ENCODE data around the gene SLC8A3. TPM values are rescaled to one million over a fixed set of nuclear protein-coding genes. Genes with fewer than 3 reads are reported as not detected.

SLC8A3 gene
- total RNA-seq, 1 donor: not detected

GRCh38 chr14:70100071-70100470 lies 88.7 kb downstream of the SLC8A3 start:
- TF ChIP-seq CTCF (IDR thresholded peaks at IDR 0.05; ENCODE audit: insufficient read depth, low read depth, low read length): no peak
- DNase-seq (ENCODE audit: low read depth): no peak
- H3K4me3 ChIP-seq (ENCODE audit: low read depth, low read length): no peak overlapping the region

DNA sequence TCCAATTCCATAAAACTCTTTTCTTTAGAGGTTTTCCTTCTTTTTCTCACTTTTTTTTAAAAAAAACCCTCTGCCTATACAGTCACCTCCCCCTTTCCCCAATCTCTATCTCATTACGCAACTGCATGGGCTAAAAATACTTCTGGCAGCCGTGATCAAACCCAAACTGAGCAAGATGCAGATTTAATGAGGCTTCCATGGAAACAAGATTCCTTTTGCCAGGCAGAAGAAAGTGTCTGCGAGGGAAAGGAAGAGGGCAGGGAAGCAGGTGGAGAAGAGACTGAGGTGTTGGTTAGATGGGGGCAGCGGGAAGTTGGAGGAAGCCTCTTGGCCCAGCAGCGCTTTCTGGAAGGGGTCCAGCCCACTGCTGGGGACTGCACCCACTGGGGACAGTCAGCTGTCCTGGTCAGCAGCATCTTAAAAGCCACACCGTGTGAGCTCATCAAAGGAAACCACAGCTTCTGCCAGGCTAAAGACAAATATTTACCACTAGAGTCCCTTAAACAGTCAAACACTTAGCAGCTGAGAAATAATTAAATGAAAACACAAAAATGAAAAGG lies 90.4 kb downstream of the SLC8A3 start:
- DNase-seq (ENCODE audit: low read depth): peak; percentile 3

DNA sequence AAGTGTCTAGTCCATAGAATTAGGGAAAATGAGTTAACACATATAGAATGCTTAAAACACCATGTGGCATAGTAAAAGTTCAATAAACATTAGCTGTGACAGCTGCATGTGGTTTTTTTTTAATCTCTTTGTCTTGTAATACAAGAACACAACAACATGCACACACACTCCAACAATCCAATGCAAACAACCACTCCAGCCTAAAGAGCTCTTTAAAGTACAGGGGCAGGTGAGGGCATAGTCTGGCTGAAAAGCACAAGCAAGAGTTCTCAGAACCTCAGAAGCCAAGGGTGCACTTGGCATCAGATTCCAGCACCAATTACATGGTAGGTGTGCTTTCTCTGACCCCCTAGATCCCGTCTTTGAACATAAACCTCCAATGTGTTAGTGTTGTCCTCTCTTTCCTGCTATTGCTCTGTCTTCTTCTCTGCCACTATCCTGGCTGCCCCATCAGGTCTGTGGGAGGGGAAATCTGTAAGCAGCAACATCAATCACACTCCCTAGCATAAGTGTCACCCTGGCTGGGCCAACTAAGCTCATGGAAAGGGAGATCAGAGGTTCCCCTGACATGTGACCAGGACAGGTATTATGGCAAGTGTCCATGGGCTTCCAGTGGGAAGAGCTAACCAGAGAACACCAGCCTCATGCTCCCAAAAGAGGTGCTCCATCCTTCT lies 91.0 kb downstream of the SLC8A3 start:
- no peak for DNase-seq (ENCODE audit: low read depth)
- H3K4me3 ChIP-seq (ENCODE audit: low read depth, low read length): no peak overlapping the region
- TF ChIP-seq CTCF (IDR thresholded peaks at IDR 0.05; ENCODE audit: insufficient read depth, low read depth, low read length): no peak

More for the DNA sequence above, 90.4 kb downstream of the SLC8A3 start:
- no peak for TF ChIP-seq CTCF (IDR thresholded peaks at IDR 0.05; ENCODE audit: insufficient read depth, low read depth, low read length)
- H3K4me3 ChIP-seq (ENCODE audit: low read depth, low read length): no peak overlapping the region

GRCh38 chr14:70096866-70097265 lies 91.9 kb downstream of the SLC8A3 start:
- DNase-seq (ENCODE audit: low read depth): peak; percentile 2
- H3K4me3 ChIP-seq (ENCODE audit: low read depth, low read length): no peak overlapping the region
- TF ChIP-seq CTCF (IDR thresholded peaks at IDR 0.05; ENCODE audit: insufficient read depth, low read depth, low read length): peak; percentile 36

- no peak for TF ChIP-seq CTCF (IDR thresholded peaks at IDR 0.05; ENCODE audit: insufficient read depth, low read depth, low read length)
- DNase-seq (ENCODE audit: low read depth): no peak
- no peak overlapping the region for H3K4me3 ChIP-seq (ENCODE audit: low read depth, low read length)
Observed at GRCh38 chr14:70094631-70095030, 94.1 kb downstream of the SLC8A3 start.

DNA sequence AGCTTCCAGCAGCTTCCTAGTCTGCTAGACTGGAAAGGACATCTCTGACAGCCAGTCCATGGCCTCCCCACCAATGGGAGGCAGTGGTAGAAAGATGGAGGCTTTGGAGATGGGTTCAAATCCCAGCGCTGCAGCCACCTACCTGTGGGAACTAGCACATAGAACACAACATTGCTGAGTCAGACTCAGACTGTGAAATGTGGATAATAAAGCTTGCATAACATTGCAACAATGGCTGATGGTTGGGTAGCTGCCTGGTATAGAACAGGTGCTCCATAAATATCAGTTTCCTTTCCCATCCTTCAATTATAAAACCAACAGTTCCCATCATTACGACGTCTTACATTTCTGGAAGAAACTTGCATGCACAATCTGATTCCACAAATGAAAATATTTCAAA lies 94.6 kb downstream of the SLC8A3 start:
- no peak overlapping the region for H3K4me3 ChIP-seq (ENCODE audit: low read depth, low read length)
- TF ChIP-seq CTCF (IDR thresholded peaks at IDR 0.05; ENCODE audit: insufficient read depth, low read depth, low read length): no peak
- DNase-seq (ENCODE audit: low read depth): no peak

All from fibroblast of villous mesenchyme (primary cell).